ENCODE measurements around the gene CTIF.

The CTIF gene

DNA sequence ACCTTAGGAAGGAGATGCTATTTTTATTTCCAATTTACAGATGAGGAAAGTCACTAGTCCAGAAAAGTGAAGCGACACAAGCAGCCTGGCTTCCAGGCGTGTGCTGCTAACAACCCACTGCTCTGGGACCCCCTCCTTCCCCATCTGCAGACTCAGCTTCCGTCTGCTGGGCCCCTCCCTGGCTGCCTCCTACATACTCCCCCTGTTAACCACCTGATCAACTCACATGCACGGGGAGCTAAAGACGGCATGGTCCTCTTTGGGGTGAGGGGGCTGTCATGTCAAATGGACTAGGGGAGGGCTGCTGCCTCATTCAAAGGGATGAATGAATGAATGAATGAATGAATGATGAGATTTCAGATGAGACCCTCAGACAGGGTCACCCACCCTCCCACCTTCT is 184.2 kb downstream of the CTIF start:
- no peak for DNase-seq (ENCODE audit: low read depth in 1 of 2, low spot score in 1 of 2)

- DNase-seq (ENCODE audit: low read depth in 1 of 2, low spot score in 1 of 2), result no peak
Measured at GRCh38 chr18:48723837-48724236, 185.0 kb downstream of the CTIF start.

- DNase-seq (ENCODE audit: low read depth in 1 of 2, low spot score in 1 of 2), result no peak
Measured at GRCh38 chr18:48724442-48724841, 185.6 kb downstream of the CTIF start.

GRCh38 chr18:48724939-48725338 is 186.1 kb downstream of the CTIF start:
- no peak for DNase-seq (ENCODE audit: low read depth in 1 of 2, low spot score in 1 of 2)

- no peak for DNase-seq (ENCODE audit: low read depth in 1 of 2, low spot score in 1 of 2)
Measured at GRCh38 chr18:48725562-48725961, 186.7 kb downstream of the CTIF start.

DNA sequence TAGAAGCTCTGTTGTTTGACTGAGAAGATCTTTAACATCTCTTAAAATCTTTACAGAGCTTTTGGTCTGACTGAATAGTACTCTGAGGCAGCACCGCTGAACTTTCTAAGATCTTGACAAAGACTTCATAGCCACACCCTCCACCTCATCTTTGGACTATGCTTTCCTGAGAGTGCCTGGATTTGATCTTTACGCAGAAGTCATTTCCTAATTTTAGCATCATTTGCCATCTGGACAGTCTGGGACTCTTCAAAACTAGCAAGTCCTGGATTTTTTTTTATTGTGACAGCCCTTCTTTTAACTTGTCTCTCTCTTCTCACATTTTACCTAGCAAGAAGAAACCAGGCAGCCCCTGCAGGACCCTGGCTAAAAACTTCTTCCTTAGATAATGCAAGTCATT is 188.8 kb downstream of the CTIF start:
- no peak for DNase-seq (ENCODE audit: low read depth in 1 of 2, low spot score in 1 of 2)

DNA sequence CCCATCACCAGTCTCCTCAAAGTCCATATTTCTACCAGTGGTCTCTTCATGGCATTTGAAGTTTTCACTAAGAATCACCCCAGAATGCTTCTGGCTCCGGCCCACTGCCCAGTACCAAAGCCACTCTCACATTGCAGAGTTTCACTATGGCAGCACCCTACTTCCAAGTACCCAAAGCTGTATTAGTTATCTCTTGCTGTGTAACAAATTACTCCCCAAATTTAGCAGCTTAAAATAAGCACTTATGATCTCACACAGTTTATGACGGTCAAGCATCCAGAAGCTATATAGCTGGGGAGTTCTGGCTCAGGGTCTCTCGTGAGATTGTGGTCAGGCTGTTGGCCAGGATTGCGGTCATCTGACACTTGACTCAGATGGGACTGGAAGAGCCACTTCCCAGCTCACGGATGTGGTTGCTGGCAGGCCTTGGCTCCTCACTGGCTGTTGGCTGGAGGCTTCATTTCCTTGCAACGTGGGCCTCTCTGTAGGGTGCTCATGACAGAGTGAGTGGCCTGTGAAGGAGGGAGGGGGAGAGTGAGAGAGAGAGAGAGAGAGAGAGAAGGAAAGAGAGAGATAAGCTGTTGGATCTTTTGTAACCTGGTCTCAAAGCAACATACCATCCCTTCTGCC is 189.5 kb downstream of the CTIF start:
- DNase-seq (ENCODE audit: low read depth in 1 of 2, low spot score in 1 of 2), result no peak

- no peak for DNase-seq (ENCODE audit: low read depth in 1 of 2, low spot score in 1 of 2)
Measured at GRCh38 chr18:48729404-48729803, 190.6 kb downstream of the CTIF start.

GRCh38 chr18:48730010-48730409 is 191.2 kb downstream of the CTIF start:
- DNase-seq (ENCODE audit: low read depth in 1 of 2, low spot score in 1 of 2), result no peak

DNA sequence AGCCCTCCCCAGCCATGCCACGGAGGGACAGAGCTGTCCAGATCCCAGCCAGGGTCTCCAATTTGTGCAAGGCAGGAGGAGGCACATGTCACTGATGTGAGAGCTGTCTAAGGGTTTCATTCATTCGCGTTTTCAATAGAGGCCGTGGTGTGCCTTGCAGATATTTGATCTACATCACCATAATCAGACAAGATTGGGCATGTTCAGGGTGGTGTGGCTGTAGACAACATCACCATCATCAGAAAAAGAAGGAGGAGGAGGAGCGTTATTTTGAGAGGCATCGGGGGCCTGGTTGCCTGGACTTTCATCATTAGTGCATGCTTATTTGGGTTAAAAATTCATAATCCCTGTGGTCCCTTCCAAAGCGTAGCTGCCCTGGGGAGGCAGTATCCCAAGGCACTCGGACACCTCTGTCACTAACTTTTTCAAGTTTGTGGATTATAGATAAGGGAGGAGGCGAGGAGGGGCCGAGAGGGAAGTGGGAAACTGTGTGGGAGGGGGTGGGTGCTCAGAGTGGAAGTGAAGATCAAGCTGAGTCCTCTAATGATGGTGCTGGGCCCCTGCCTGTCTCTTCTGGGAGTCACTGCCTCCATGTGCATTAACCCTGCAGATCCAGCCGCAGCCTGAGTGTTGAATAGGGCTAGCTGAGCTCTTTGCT is 194.1 kb downstream of the CTIF start:
- no peak for DNase-seq (ENCODE audit: low read depth in 1 of 2, low spot score in 1 of 2)

DNA sequence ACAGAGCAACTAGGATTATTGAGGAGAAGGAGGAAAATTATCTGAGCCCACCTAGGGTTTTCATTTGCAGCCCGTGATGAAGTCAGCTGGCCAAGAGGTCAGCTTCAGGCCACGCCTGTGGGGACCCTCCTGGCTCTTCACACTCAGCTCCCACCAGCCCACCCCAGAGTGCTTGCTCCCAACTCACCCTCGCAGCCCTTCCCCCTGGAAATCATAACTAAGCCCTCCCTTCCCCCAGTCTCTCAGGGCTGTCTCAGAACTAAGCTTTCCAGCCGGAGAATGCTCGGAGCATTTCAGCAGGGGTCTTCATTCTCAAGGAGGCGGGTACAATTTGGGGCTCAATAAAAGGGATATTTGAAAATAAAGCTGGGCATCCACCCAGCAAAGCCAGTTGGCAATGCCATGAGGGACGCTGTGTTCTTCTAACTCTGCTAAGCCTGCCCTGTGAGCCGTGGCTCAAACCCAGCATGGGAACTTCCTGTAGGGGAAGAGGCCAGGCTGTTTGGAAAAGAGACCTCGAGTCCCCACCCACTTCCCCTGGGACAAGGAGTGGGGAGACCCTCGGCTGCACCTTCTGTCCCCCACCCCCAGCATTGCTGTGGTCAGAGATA is 194.9 kb downstream of the CTIF start:
- no peak for DNase-seq (ENCODE audit: low read depth in 1 of 2, low spot score in 1 of 2)

DNA sequence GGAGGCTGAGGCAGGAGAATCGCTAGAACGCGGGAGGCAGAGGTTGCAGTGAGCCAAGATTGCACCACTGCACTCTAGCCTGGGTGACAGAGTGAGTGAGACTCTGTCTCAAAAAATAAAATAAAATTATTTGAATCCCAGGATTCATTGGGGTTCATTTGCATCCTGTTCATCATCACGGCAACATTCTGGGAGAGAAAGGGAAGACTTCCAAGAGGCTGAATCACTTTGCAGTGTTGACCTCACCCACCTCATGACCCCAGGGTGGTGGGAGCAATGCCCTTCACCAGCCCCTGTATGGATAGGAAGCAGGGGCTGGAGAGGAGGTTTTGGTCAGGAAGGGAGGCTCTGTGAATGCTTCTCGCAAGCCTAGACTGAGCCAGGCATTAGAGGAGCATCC is 195.6 kb downstream of the CTIF start:
- DNase-seq (ENCODE audit: low read depth in 1 of 2, low spot score in 1 of 2), result no peak

DNA sequence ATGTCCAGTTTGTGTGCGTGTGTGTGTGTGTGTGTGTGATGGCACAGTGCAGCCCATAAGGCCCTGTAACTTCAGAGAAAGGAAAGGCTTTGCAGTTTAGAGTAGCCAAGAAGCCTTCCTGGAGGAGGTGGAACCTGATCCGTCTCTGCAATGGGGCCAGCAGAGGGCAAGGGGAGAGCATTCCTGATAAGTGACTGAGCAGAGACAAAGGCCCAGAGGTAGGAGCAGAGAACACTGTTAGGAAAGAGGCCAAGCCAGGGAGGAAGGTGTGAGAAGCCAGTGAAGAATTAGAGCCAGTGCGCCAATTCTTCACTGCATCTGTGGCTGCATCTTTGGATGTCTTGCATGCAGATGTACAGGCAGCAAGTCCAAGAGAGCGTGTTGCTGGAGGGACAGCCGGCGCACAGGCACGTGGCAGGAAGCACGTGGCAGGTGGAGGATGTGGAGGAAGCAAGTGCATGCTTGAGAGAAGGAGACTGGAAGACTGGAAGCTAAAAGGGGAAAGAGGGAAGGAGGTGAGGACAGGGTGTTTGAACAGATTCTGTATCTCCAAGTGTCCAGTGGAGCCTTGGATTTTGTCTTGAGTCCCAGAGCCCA is 196.3 kb downstream of the CTIF start:
- no peak for DNase-seq (ENCODE audit: low read depth in 1 of 2, low spot score in 1 of 2)

GRCh38 chr18:48735681-48736255 is 196.9 kb downstream of the CTIF start:
- no peak for DNase-seq (ENCODE audit: low read depth in 1 of 2, low spot score in 1 of 2)

- no peak for DNase-seq (ENCODE audit: low read depth in 1 of 2, low spot score in 1 of 2)
Measured at GRCh38 chr18:48736321-48737260, 197.8 kb downstream of the CTIF start.

DNA sequence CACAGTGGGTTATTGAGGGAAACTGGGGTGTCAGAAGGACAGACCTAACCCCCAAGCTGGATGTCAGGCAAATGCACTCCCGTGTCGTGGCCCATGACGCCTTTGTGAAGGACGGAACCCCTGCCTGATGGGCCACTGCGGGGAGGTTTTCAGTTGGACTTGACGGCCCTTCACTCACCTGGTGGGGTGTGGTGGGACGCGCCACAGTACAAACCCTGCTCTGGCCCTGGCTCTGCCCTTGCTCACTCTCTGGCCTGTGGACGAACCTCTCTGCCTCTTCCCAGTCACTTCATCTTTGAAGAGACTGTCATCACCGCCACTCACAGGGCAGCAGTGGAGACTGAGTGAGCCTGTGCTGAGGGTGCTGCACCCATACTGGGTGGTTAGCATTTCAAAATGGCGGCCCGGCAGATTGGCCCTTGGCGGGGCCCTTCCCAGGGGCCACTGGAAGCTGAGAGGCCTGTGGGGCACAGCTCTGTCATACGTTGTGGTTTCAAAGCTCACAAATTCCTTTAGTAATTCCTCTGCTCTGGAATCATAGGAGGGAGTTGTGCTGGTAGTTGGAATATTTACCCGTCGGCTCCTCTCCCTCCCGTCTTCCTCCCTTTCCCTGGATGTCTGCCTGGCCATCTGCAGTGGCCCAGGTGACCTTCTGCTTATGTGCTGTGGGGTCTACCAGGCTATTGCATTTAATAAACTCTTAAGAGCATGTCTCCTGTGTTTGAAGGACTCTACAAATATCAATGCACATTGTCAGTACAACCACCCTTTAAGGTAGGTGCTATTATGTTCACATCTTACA is 200.6 kb downstream of the CTIF start:
- no peak for DNase-seq (ENCODE audit: low read depth in 1 of 2, low spot score in 1 of 2)

DNA sequence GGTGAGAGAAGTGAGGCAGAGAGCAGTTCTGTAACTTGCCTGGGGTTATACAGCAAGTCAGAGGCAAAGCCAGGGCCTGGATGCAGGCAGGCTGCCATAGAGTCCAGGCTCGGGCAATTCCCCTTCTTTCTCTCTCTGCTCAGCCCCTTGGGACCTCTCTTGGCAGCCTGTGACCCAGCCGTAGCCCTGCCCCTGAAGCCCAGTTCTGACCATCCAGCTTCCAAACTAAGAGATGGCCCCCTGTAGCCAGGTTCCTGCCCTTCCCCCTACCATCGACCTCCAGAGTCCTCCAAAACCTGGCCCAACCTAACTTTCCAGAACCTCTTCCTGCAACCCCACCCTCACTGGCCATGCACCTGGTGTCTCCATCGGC is 201.2 kb downstream of the CTIF start:
- no peak for DNase-seq (ENCODE audit: low read depth in 1 of 2, low spot score in 1 of 2)

- DNase-seq (ENCODE audit: low read depth in 1 of 2, low spot score in 1 of 2), result no peak
Measured at GRCh38 chr18:48740851-48741485, 202.1 kb downstream of the CTIF start.

DNA sequence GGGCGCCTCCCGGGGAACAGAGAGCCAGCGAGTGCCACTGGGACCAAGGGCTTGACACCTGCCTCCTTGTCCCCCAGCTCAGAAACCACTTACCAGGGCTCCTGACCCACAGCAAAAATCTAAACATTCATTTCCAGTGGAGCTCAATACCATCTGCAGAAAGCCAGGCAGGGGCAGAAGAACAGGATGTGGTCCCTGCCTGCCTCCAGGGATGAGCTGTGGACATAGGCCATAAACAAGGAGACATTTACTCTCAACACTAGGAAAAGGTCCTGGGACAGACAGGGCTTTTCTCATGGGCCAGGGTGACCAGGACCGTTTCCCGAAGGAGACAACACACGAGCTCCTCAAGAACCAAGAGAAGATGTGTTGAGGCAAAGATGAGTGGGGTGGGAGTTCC is 203.0 kb downstream of the CTIF start:
- DNase-seq (ENCODE audit: low read depth in 1 of 2, low spot score in 1 of 2), result no peak

GRCh38 chr18:48742304-48742703 is 203.5 kb downstream of the CTIF start:
- DNase-seq (ENCODE audit: low read depth in 1 of 2, low spot score in 1 of 2), result no peak
